Nephron (organoid): ENCODE measurements around the gene LGR6.
A peak's percentile ranks its signal among the peaks of the same experiment; 100 is the strongest.

Experiments used
- H3K27ac Mint-ChIP-seq, 3 experiments: 2 replicates each; pipeline ENCODE4 v1.8.0; 2020; ENCODE audit warnings: mixed read lengths in 3 of 3, mild to moderate bottlenecking in 2 of 3, moderate library complexity in 1 of 3
- H3K27me3 Mint-ChIP-seq: 2 replicates; pipeline ENCODE4 v1.8.0; 2021; ENCODE audit warnings: low read depth, mild to moderate bottlenecking, moderate library complexity, mixed read lengths
- H3K36me3 Mint-ChIP-seq: 2 replicates; pipeline ENCODE4 v1.8.0; 2020; ENCODE audit warnings: low read depth, mixed read lengths
- H3K4me1 Mint-ChIP-seq: 2 replicates; pipeline ENCODE4 v1.8.0; 2020; ENCODE audit warnings: mixed read lengths
- H3K4me3 Mint-ChIP-seq, 3 experiments: 2 replicates each; pipeline ENCODE4 v1.8.0; 2020; ENCODE audit warnings: mild to moderate bottlenecking in 3 of 3, mixed read lengths in 3 of 3, moderate library complexity in 2 of 3
- H3K9me3 Mint-ChIP-seq: 2 replicates; pipeline ENCODE4 v1.8.0; 2020; ENCODE audit warnings: mixed read lengths
- TF ChIP-seq, protein P1 (sequence below), 3 experiments: fragments of 200-600 bp; sonication (generic); IDR thresholded peaks; one replicate each; pipeline ENCODE4 v1.5.0; 2021; ENCODE audit warnings: antibody characterized with exemption in 3 of 3; ENCODE audit not compliant: unreplicated experiment in 3 of 3

Gene LGR6

DNA sequence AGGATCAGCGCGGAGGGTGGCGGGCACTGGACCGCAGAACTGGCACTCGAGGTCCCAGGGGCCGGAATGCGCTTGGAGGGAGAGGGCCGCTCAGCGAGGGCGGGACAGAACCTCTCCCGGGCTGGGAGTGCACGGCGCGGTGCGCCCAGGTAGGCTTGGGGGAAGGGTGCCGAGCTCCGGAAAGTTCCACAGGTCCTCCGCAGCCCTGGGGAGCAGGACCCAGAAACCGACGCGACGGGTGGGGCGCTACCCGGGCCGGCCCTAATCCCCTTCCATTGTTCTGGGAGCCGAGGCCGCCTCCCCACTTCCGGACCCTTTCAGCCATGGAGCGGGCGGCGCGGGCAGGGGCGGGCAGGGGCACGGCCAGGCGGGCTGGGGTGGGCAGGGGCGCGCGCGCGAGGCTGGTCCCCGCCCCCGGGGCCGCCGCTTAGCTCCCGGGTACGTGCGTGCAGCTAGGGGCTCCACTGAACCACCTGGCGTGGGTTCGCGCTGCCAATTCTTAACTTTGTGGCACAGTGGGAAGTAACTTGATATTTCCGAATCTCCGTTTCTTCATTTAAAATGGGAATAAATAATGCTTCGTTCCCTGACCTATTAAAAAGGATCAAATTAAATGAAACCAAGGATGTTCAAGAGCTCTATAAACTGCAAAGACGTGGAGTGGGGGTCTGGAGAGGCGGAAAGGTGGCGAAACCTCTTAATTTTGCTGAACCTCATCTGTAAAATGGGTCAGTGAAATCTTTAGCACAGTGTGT is 20.7 kb downstream of the LGR6 start:
- Mint-ChIP-seq H3K27me3 (peaks cover 91% of the 10 kb centered on the region), H3K36me3 (no peaks in the 10 kb centered on the region), H3K9me3 (no peaks in the 10 kb centered on the region), H3K4me3 (peak overlapping the region; percentile 68 to 77 (median 72)), H3K27ac (no peak overlapping the region), H3K4me1 (peaks cover 13% of the 10 kb centered on the region)
- TF ChIP-seq, protein P1, sequence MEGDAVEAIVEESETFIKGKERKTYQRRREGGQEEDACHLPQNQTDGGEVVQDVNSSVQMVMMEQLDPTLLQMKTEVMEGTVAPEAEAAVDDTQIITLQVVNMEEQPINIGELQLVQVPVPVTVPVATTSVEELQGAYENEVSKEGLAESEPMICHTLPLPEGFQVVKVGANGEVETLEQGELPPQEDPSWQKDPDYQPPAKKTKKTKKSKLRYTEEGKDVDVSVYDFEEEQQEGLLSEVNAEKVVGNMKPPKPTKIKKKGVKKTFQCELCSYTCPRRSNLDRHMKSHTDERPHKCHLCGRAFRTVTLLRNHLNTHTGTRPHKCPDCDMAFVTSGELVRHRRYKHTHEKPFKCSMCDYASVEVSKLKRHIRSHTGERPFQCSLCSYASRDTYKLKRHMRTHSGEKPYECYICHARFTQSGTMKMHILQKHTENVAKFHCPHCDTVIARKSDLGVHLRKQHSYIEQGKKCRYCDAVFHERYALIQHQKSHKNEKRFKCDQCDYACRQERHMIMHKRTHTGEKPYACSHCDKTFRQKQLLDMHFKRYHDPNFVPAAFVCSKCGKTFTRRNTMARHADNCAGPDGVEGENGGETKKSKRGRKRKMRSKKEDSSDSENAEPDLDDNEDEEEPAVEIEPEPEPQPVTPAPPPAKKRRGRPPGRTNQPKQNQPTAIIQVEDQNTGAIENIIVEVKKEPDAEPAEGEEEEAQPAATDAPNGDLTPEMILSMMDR (IDR thresholded peaks at IDR 0.05; ENCODE audit: unreplicated experiment in 3 of 3), result no peak

DNA sequence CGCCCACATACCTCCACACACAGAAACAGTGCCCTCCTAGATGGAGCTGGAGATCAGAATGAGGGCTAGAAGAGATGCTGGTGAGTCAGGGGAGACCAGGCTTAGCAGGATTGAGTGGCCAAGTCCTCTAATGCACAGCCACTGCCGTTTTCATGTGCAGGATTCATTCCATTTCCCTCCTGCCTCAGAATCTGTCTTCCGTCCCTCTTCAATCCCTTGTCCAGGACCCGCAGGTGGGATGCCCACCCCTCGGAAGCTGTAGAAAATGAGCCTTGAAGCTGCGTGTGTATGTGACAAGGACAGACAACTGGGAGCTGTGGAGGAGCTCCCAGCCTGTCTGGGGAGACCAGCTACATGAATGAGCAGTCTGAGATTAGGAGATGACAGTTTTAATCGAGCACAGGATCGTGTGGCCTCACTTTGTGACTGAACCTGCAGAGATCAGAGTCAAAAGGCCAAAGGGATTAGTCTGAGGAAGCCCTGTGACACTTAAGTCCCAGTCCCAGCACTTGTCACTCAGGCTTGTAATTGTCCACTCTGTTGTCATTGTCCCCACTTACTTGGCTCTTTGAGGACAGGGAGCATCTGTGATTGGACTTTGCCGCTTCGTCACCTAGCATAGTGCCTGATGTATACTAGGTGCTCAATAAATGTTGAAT is 22.0 kb downstream of the LGR6 start:
- H3K9me3 Mint-ChIP-seq, result no peaks in the 10 kb centered on the region
- peaks cover 85% of the 10 kb centered on the region for H3K27me3 Mint-ChIP-seq
- no peak overlapping the region for H3K4me3 Mint-ChIP-seq
- no peak overlapping the region for H3K27ac Mint-ChIP-seq
- no peaks in the 10 kb centered on the region for H3K36me3 Mint-ChIP-seq
- peaks cover 13% of the 10 kb centered on the region for H3K4me1 Mint-ChIP-seq
- TF ChIP-seq, protein P1 (IDR thresholded peaks at IDR 0.05; ENCODE audit: unreplicated experiment in 3 of 3), result no peak

GRCh38 chr1:202216691-202217090 is 23.1 kb downstream of the LGR6 start:
- Mint-ChIP-seq H3K27me3 (peaks cover 80% of the 10 kb centered on the region), H3K36me3 (no peaks in the 10 kb centered on the region), H3K27ac (no peak overlapping the region), H3K4me3 (no peak overlapping the region), H3K9me3 (no peaks in the 10 kb centered on the region), H3K4me1 (peaks cover 13% of the 10 kb centered on the region)
- TF ChIP-seq, protein P1 (IDR thresholded peaks at IDR 0.05; ENCODE audit: unreplicated experiment in 3 of 3), result no peak

GRCh38 chr1:202217516-202217915 is 23.9 kb downstream of the LGR6 start:
- Mint-ChIP-seq H3K27me3 (peaks cover 72% of the 10 kb centered on the region), H3K36me3 (no peaks in the 10 kb centered on the region), H3K27ac (no peak overlapping the region), H3K9me3 (no peaks in the 10 kb centered on the region), H3K4me1 (peaks cover 13% of the 10 kb centered on the region), H3K4me3 (no peak overlapping the region)
- TF ChIP-seq, protein P1 (IDR thresholded peaks at IDR 0.05; ENCODE audit: unreplicated experiment in 3 of 3), result no peak

GRCh38 chr1:202217951-202218350 is 24.4 kb downstream of the LGR6 start:
- Mint-ChIP-seq H3K36me3 (no peaks in the 10 kb centered on the region), H3K27ac (no peak overlapping the region), H3K4me3 (no peak overlapping the region), H3K4me1 (peaks cover 13% of the 10 kb centered on the region), H3K27me3 (peaks cover 70% of the 10 kb centered on the region), H3K9me3 (no peaks in the 10 kb centered on the region)
- TF ChIP-seq, protein P1 (IDR thresholded peaks at IDR 0.05; ENCODE audit: unreplicated experiment in 3 of 3), result no peak
